ENCODE data around the gene BTRC.

Gene BTRC

GRCh38 chr10:101529725-101530553 lies 176.0 kb downstream of the BTRC start:
- DNase-seq (ENCODE audit: low read depth, low spot score), result peak; percentile 20

DNA sequence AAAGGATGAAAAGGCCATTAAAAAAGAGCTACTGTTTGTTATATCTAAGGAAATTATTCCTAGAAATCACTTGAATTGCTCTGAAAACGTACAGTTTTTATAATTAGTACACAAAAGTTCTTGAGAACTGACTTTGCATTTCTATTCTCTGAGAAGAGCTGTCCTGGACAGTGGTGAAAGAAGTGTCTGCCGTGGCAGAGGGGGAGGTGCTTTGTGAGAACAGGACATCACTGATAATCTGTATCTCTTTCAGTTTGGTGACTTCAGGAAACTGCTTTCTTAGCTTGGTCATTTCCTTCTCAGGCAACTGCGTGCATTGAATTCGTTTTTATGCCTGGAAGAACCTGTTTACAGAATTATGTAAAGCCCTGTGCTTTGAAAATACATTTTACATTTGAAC lies 182.0 kb downstream of the BTRC start:
- DNase-seq (ENCODE audit: low read depth, low spot score), result no peak

- no peak for DNase-seq (ENCODE audit: low read depth, low spot score)
These were observed 182.8 kb downstream of the BTRC start for GRCh38 chr10:101536800-101537199.

DNA sequence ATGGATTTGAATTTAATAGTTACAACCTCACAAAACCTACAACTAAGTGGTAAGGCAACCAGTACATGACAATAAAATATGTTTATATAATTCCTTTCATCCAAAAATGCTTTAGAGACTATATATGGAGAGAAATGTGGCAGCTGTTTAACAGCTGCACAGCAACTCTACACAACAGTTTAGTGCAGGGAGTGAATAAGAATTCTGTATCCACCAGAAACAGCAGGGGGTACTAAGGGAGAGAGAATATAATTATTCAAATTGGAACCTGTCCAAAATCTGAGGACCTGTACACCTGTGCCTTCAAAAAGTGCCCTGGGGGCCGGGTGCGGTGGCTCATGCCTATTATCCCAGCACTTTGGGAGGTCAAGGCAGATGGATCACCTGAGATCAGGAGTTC lies 184.5 kb downstream of the BTRC start:
- no peak for DNase-seq (ENCODE audit: low read depth, low spot score)

- no peak for DNase-seq (ENCODE audit: low read depth, low spot score)
These were observed 191.9 kb downstream of the BTRC start for GRCh38 chr10:101545898-101546297.

DNA sequence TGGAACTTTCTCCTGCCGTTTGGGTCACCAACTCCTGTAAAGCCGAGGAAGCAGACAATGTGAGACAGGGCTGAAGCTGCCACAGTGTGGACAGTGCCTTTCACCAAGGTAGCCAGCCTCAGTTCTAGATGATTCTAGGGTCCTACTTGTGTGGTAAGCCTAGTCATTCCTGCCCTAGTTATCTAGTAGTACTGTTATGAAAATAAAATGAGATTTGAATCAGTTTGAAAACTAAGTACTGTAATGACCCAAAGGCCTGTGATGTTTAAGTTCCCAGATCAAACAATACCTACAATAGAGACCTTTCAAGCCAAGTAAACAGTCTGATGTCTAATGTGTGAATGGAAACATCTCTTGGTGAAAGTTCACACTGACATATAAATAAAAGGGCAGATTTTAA lies 197.0 kb downstream of the BTRC start:
- DNase-seq (ENCODE audit: low read depth, low spot score), result no peak

- no peak for DNase-seq (ENCODE audit: low read depth, low spot score)
These were observed 198.5 kb downstream of the BTRC start for GRCh38 chr10:101552442-101552841.

GRCh38 chr10:101557541-101557940 lies 203.6 kb downstream of the BTRC start:
- no peak for DNase-seq (ENCODE audit: low read depth, low spot score)

- DNase-seq (ENCODE audit: low read depth, low spot score), result no peak
These were observed 204.2 kb downstream of the BTRC start for GRCh38 chr10:101558204-101558603.

- DNase-seq (ENCODE audit: low read depth, low spot score), result no peak
These were observed 205.0 kb downstream of the BTRC start for GRCh38 chr10:101558671-101559595.

DNA sequence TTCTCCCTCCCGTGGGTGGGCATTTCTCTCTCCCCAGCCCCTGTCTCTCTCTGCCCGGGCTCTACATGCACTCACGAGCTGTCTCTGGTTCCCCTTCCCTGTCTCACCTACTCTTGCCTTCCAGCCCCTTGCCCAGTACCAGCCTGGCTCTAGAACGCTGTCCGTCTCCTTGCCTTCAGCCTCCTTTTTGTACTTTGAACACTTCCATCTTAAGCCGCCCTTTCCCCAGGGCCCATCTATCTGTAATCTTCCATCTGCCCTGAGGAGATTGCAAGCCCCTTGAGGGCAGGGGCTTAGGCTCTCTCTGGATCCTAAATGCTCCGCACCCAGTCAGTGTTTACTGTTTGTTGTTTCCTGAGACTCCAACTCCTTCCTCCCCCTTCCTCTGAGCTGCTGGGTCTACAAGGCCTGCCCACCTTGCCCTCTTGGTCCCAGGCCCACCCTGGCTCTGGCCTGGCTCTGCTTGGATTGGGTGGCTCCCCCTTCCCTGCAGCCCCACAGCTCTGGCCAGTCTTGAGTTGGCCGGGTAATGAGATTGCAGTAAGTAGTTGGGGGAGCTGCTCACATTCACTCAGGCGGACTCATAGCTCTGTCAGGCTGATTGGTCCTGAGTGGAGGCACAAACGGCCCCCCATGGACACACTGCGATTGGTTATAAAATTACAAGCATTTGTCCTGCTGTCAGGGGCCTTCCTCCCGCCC lies 205.8 kb downstream of the BTRC start:
- no peak for DNase-seq (ENCODE audit: low read depth, low spot score)

DNA sequence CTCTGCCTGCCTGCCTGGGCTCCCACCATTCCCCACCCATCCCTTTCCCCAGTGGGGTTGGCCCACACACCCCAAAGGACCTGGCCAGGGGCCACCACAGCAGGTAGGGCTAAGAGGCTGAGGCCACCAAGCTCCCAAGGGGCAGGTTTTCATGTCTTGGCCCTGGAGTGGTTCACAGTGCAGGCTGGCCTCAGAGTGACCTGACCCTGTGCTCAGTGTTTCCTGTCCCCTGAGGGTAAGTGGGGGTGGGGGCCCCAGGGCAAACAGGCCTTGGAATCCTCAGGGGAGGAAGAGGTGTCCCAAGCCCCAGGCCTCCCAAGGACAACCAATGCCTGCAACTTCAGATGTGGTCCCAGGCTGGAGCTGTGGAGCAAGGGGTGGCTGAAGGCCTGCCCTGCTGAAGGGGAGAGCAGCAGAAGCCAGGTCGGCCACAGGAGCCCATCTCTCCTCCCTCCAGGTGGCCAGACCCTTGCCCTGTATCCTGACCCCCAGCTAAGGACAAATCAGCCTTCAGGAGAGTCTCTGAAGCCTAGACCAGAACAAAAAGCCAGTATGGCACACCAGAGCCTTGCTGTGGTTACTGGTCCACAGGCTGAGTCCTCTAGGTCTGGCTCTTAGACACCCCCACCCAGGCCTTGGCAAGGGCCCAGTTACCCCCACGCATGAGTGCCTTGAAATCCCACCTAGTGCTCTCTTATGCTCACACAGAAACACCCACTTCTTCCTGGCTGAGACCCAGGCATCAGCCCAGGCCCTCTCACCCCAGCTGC lies 206.5 kb downstream of the BTRC start:
- no peak for DNase-seq (ENCODE audit: low read depth, low spot score)

DNA sequence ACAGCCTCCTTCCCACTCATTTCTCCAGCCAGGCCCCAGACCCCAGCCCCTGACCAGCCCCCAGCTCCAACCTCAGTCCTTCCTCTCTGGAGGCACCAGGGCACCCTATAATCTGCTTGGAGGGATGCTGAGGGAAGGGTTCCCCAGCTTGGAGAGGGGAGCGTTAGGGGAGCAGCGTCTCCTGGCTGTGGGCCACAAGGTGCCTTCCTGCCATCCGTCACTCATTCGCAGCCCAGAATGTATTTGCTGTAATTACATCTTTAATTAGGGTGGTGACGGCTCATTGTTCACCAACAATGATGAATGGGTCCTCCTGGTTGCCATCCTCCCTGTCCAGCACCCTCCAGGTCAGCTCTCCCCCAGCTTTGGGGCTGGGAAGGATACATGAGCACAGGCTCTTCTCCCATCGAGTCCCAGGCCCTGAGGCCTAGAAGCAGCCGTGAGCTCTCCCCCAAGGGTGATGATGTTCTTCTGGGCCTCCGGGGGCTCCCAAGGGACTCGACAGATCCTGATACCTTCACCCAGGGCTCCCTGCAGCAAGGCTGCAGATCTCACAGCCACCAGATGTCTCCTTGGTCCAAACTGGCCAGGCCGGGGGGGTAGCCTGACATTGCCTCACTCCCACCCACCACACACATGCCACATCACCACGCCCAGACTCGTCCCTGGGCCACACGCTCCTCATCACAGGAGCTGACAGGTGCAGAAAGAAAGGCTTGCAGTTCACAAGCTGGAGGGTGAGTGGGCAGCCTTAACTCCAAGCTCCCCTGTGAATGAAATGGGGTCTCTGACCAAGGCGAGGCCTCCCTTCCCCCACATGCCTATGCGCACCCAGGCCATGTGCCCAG lies 207.3 kb downstream of the BTRC start:
- DNase-seq (ENCODE audit: low read depth, low spot score), result no peak

GRCh38 chr10:101562231-101562630 lies 208.3 kb downstream of the BTRC start:
- no peak for DNase-seq (ENCODE audit: low read depth, low spot score)

GRCh38 chr10:101563007-101563406 lies 209.0 kb downstream of the BTRC start:
- no peak for DNase-seq (ENCODE audit: low read depth, low spot score)

GRCh38 chr10:101563497-101564040 lies 209.6 kb downstream of the BTRC start:
- DNase-seq (ENCODE audit: low read depth, low spot score), result no peak

DNA sequence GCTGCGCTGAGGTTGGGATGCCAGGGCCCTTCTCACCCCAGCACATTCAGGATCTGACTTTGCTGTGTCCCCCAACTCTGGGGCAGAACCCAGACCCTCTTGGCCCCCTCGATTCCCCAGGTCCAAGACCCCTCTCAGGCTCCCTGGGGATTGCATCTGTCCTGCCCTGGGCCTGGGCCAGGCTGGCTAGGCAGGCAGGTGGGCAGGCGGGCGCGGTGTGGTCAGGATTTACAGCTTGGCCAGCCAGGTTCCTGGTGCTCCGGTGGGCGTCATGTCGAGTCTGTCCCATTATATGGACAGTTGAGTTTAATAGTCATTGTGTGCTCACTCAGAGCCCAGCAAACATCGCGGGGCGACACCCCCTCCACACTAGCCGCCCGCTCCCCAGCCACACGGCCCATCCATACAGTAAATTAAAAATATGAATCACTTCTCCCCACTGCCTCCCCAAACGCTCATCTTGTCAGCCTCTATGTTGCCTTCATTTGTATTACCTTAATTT lies 210.6 kb downstream of the BTRC start:
- DNase-seq (ENCODE audit: low read depth, low spot score), result no peak

DNA sequence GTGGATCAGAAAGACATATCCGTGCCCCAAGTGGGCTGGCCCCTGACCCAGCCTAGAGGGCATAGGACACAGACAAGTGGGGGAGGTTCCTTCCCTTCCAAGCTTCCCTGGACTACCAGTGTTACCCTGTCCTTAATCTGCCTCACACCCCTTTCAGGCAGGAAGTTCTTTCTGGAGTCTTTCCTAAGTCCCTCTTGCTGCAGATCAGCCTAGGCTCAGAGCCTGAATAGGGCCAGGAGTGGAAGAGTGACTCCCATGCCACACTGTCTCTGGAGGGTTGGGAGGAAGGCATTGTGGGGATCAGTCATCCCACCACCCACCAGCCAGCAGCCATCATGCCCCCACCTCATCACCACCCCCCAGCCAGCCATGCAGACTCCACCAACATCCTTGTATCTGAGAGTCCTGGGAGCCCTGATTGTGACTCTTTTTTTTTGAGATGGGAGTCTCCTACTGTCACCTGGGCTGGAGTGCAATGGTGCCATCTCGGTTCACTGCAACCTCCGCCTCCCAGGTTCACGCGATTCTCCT lies 211.5 kb downstream of the BTRC start:
- no peak for DNase-seq (ENCODE audit: low read depth, low spot score)

DNA sequence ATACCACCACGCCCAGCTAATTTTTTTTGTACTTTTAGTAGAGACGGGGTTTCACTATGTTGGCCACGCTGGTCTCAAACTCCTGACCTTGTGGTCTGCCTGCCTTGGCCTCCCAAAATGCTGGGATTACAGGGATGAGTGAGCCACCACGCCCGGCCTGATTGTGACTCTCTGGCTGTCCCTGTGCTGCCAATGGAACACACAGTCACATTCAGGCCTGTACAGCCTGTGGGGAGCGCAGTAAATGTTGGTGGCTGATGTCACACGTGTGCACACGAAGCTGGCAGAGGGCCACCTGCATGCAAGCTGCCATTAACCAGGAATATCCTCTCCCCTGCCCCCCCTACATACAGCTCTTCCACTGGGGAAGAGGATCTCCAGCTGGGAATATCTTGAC lies 212.0 kb downstream of the BTRC start:
- DNase-seq (ENCODE audit: low read depth, low spot score), result no peak
